CD14-positive monocyte (primary cell): Measurements from ENCODE around the gene CDRT4. TPM values are rescaled to one million over a fixed set of nuclear protein-coding genes. Genes with fewer than 3 reads are reported as not detected.

Experiments
- DNase-seq, 3 donors: peaks; one replicate each; pipeline ENCODE4 v3.0.0-alpha.2; 2011 to 2022
- H2AFZ ChIP-seq: 2 replicates; pipeline ENCODE4 v1.6.0; 2012; ENCODE audit warnings: mild to moderate bottlenecking, low read depth, low read length, inconsistent platforms; ENCODE audit not compliant: insufficient read depth, poor library complexity, severe bottlenecking
- H3K27ac ChIP-seq, 2 donors: 1 replicate in 1 of 2; 2 replicates in 1 of 2; pipeline ENCODE4 v1.5.1; 2012 to 2013; ENCODE audit warnings: low read length in 2 of 2, control low read depth in 1 of 2, inconsistent platforms in 1 of 2, low read depth in 1 of 2, mild to moderate bottlenecking in 1 of 2
- H3K27me3 ChIP-seq, 2 donors: one replicate each; pipeline versions ENCODE4 v1.6.0 to v1.6.1; 2011 to 2013; ENCODE audit warnings: low read length in 2 of 2; ENCODE audit not compliant: control insufficient read depth in 2 of 2, insufficient read depth in 2 of 2
- H3K36me3 ChIP-seq, 2 donors: replicated peaks in 1 of 2; 1 replicate in 1 of 2; 2 replicates in 1 of 2; pipeline versions ENCODE4 v1.5.1 to v1.6.1; 2012 to 2013; ENCODE audit warnings: low read length in 2 of 2, control low read depth in 1 of 2, inconsistent platforms in 1 of 2, mild to moderate bottlenecking in 1 of 2; ENCODE audit not compliant: insufficient read depth in 2 of 2, control insufficient read depth in 1 of 2
- H3K4me1 ChIP-seq, 2 donors: 1 replicate in 1 of 2; 2 replicates in 1 of 2; pipeline versions ENCODE4 v1.5.1 to v1.6.1; 2012 to 2013; ENCODE audit warnings: low read length in 2 of 2, control low read depth in 1 of 2, inconsistent platforms in 1 of 2, mild to moderate bottlenecking in 1 of 2, moderate library complexity in 1 of 2; ENCODE audit not compliant: insufficient read depth in 2 of 2, control insufficient read depth in 1 of 2
- H3K4me2 ChIP-seq: replicated peaks from 2 replicates; pipeline ENCODE3; 2012; ENCODE audit warnings: low read length, moderate library complexity, mild to moderate bottlenecking; ENCODE audit not compliant: poor library complexity, severe bottlenecking; ENCODE audit errors: extremely low read depth
- H3K4me3 ChIP-seq, 3 experiments: fragments of 200-600 bp in 1 of 3; sonication (generic) in 1 of 3; replicated peaks in 1 of 3; 1 replicate in 2 of 3; 2 replicates in 1 of 3; pipeline ENCODE4 v1.5.1; 2011 to 2013; ENCODE audit warnings: low read length in 3 of 3, mild to moderate bottlenecking in 3 of 3, control low read depth in 2 of 3, low read depth in 2 of 3, inconsistent platforms in 1 of 3, moderate library complexity in 1 of 3
- H3K79me2 ChIP-seq: 2 replicates; pipeline ENCODE4 v1.6.0; 2012; ENCODE audit warnings: mild to moderate bottlenecking, control low read depth, inconsistent platforms, low read length, moderate library complexity; ENCODE audit not compliant: insufficient read depth
- H3K9ac ChIP-seq: 2 replicates; pipeline ENCODE4 v1.6.0; 2017; ENCODE audit warnings: low read length, mild to moderate bottlenecking; ENCODE audit not compliant: insufficient read depth, poor library complexity, severe bottlenecking
- H3K9me3 ChIP-seq, 2 donors: replicated peaks in 1 of 2; 1 replicate in 1 of 2; 2 replicates in 1 of 2; pipeline versions ENCODE4 v1.5.1 to v1.6.1; 2012 to 2013; ENCODE audit warnings: low read length in 2 of 2, control low read depth in 1 of 2; ENCODE audit not compliant: control insufficient read depth in 1 of 2, insufficient read depth in 1 of 2
- H4K20me1 ChIP-seq: 2 replicates; pipeline ENCODE4 v1.6.0; 2012; ENCODE audit warnings: mild to moderate bottlenecking, low read length, control low read depth, moderate library complexity; ENCODE audit not compliant: insufficient read depth
- H3K27ac Mint-ChIP-seq, 7 donors: one replicate each; pipeline ENCODE4 v1.8.0; 2020; ENCODE audit warnings: mild to moderate bottlenecking in 7 of 7, mixed read lengths in 7 of 7, moderate library complexity in 6 of 7, inconsistent platforms in 2 of 7
- H3K27me3 Mint-ChIP-seq, 3 donors: one replicate each; pipeline ENCODE4 v1.8.0; 2021 to 2022; ENCODE audit warnings: low read depth in 3 of 3, mild to moderate bottlenecking in 3 of 3, mixed read lengths in 3 of 3, moderate library complexity in 3 of 3, inconsistent platforms in 1 of 3
- H3K36me3 Mint-ChIP-seq, 2 donors: one replicate each; pipeline ENCODE4 v1.8.0; 2020; ENCODE audit warnings: mixed read lengths in 2 of 2, inconsistent platforms in 1 of 2, mild to moderate bottlenecking in 1 of 2
- H3K4me1 Mint-ChIP-seq: one replicate; pipeline ENCODE4 v1.8.0; 2020; ENCODE audit warnings: mild to moderate bottlenecking, mixed read lengths
- H3K4me3 Mint-ChIP-seq, 2 donors: one replicate each; pipeline ENCODE4 v1.8.0; 2020; ENCODE audit warnings: mild to moderate bottlenecking in 2 of 2, mixed read lengths in 2 of 2, moderate library complexity in 1 of 2
- H3K9me3 Mint-ChIP-seq, 7 donors: one replicate each; pipeline ENCODE4 v1.8.0; 2020 to 2022; ENCODE audit warnings: mixed read lengths in 7 of 7, mild to moderate bottlenecking in 6 of 7, moderate library complexity in 6 of 7, inconsistent platforms in 2 of 7
- CTCF ChIP-seq: fragments of 200-600 bp; IDR thresholded peaks from one replicate; pipeline ENCODE4 v1.8.0; 2022; ENCODE audit warnings: antibody characterized with exemption, mild to moderate bottlenecking
- WGBS: methylation state at CpG from one replicate; pipeline ENCODE4 v1.1.5; 2013; ENCODE audit warnings: missing lambda C conversion rate; ENCODE audit not compliant: insufficient coverage; 5-methylcytosine and 5-hydroxymethylcytosine counted together
- intact Hi-C, 2 donors: fragments of 100-400 bp; cut with micrococcal nuclease; formaldehyde crosslinking; loops; one replicate each; pipeline versions ENCODE4 v1.15.0 to v1.15.1; 2023
- polyA plus RNA-seq, 3 donors: library from polyadenylated mRNA; depleted of rRNA in 1 of 3; unstranded in 2 of 3; stranded (reverse) in 1 of 3; fragments of 300-500 nt in 2 of 3; fragments of >200 nt in 1 of 3; fragmentation: Illumina TruSeq in 2 of 3; gene quantifications; 1 replicate in 2 of 3; 2 replicates in 1 of 3; pipeline ENCODE4 v1.2.3, GENCODE V29; 2012 to 2021

Gene CDRT4
- polyA plus RNA-seq, 3 donors: 0.34 to 0.71 TPM; not detected in 1

- Histone ChIP-seq H2AFZ (no peak overlapping the region), H3K4me2 (no peak overlapping the region)
- intact Hi-C loops: no loop called here
Measured at GRCh38 chr17:15498107-15498506, 30.7 kb upstream of the CDRT4 start.

GRCh38 chr17:15496735-15497670 lies 29.6 kb upstream of the CDRT4 start:
- no peaks in the 10 kb centered on the region for H3K9me3 ChIP-seq
- TF ChIP-seq CTCF: no peak
- intact Hi-C loops: no loop called here

More at GRCh38 chr17:15498107-15498506, 30.7 kb upstream of the CDRT4 start:
- H3K27me3 ChIP-seq: no peaks in the 10 kb centered on the region
- peaks cover 11% of the 10 kb centered on the region in 2 donors for H3K4me1 ChIP-seq
- no peaks in the 10 kb centered on the region for H3K79me2 ChIP-seq
- no peaks in the 10 kb centered on the region for H4K20me1 ChIP-seq
- Mint-ChIP-seq H3K27me3 (peaks cover 0 to 3% (median 0%) of the 10 kb centered on the region in 3 donors), H3K4me1 (peaks cover 9% of the 10 kb centered on the region), H3K9me3 (peaks cover 0 to 2% (median 0%) of the 10 kb centered on the region in 7 donors), H3K36me3 (peaks cover 0 to 3% of the 10 kb centered on the region in 2 donors), H3K4me3 (no peak overlapping the region), H3K27ac (no peak overlapping the region)
- H3K4me3 ChIP-seq: no peak overlapping the region
- WGBS: no CpG with 5 or more reads among the region's 2 CpGs
- no peak for TF ChIP-seq CTCF
- no peaks in the 10 kb centered on the region for H3K9me3 ChIP-seq
- H3K36me3 ChIP-seq: no peaks in the 10 kb centered on the region
- DNase-seq: no peak
- H3K9ac ChIP-seq: no peak overlapping the region
- no peak overlapping the region for H3K27ac ChIP-seq

More at GRCh38 chr17:15496735-15497670, 29.6 kb upstream of the CDRT4 start:
- Mint-ChIP-seq H3K36me3 (peaks cover 0 to 3% of the 10 kb centered on the region in 2 donors), H3K27ac (peak overlapping the region in 1 of 7 donors; percentile 9), H3K27me3 (no peaks in the 10 kb centered on the region), H3K4me3 (no peak overlapping the region), H3K4me1 (peaks cover 1% of the 10 kb centered on the region), H3K9me3 (peaks cover 0 to 2% (median 0%) of the 10 kb centered on the region in 7 donors)
- WGBS: 96% methylated on average over 4 of the region's 7 CpGs
- Histone ChIP-seq H3K27ac (no peak overlapping the region), H3K4me3 (no peak overlapping the region), H3K9ac (no peak overlapping the region), H3K4me1 (peaks cover under 1% of the 10 kb centered on the region in 2 donors), H4K20me1 (no peaks in the 10 kb centered on the region), H3K27me3 (no peaks in the 10 kb centered on the region), H2AFZ (no peak overlapping the region), H3K4me2 (no peak overlapping the region), H3K36me3 (no peaks in the 10 kb centered on the region), H3K79me2 (no peaks in the 10 kb centered on the region)
- DNase-seq: no peak
